Measurements from ENCODE around the gene PLEKHG3. TPM values are rescaled to one million over a fixed set of nuclear protein-coding genes. Genes with fewer than 3 reads are reported as not detected.
A peak's percentile ranks its signal among the peaks of the same experiment; 100 is the strongest.

Gene PLEKHG3
- total and polyA plus RNA-seq, 2 of the 4 experiments (the other 2 are of a cell fraction), result 8.2 to 8.4 TPM

- no peak for ATAC-seq (ENCODE audit: low read depth)
- H3K27me3 ChIP-seq (ENCODE audit: control insufficient read depth, insufficient read depth, low read length), result peaks cover 8% of the 10 kb centered on the region; the same call in 1 of the 2 replicates
- no peak for DNase-seq
- no peak overlapping the region for H3K9ac ChIP-seq (ENCODE audit: low read depth, low read length)
- no peak overlapping the region for H3K27ac ChIP-seq (ENCODE audit: insufficient read depth, low read length)
- no peak overlapping the region for H2BK5ac ChIP-seq (ENCODE audit: low read depth, low read length, poor library complexity, severe bottlenecking)
- no peak overlapping the region for H2AK9ac ChIP-seq (replicated peaks; ENCODE audit: low read depth, low read length, poor library complexity)
- no peak overlapping the region for H2AFZ ChIP-seq (replicated peaks; ENCODE audit: low read length, poor library complexity)
- no peak overlapping the region for H2BK15ac ChIP-seq (ENCODE audit: low read depth, low read length)
- H4K8ac ChIP-seq (ENCODE audit: low read depth in 2 of 2, low read length in 2 of 2), result no peak overlapping the region
- no peak overlapping the region for H3K23ac ChIP-seq (ENCODE audit: low read depth, low read length)
- in situ Hi-C loops (cut with MboI; ENCODE audit: low sequenced_read_pairs), result no loop called here
- no peaks in the 10 kb centered on the region for H3K79me1 ChIP-seq (ENCODE audit: low read depth in 1 of 2, low read length in 2 of 2)
- no peak overlapping the region for H2BK120ac ChIP-seq (ENCODE audit: low read depth, low read length)
- TF ChIP-seq CEBPB (IDR thresholded peaks at IDR 0.05; ENCODE audit: low read depth, low read length) (no peak), POLR2A (IDR thresholded peaks at IDR 0.05; ENCODE audit: low read depth, low read length) (no peak), RFX5 (IDR thresholded peaks at IDR 0.05; ENCODE audit: low read depth, low read length) (no peak), MXI1 (IDR thresholded peaks at IDR 0.05; ENCODE audit: borderline replicate concordance, low read depth, low read length) (no peak), CTCF (conservative IDR thresholded peaks at IDR 0.05; ENCODE audit: low read depth, low read length) (no peak), BHLHE40 (IDR thresholded peaks at IDR 0.05; ENCODE audit: low read depth, low read length) (no peak), CHD1 (IDR thresholded peaks at IDR 0.05; ENCODE audit: low read depth, low read length) (no peak), NFE2L2 (IDR thresholded peaks at IDR 0.05; ENCODE audit: low read depth, low read length) (no peak), MAFK (IDR thresholded peaks at IDR 0.05; ENCODE audit: low read depth, low read length) (no peak)
- intact Hi-C loops (cut with micrococcal nuclease), result no loop called here
- H2BK20ac ChIP-seq (ENCODE audit: low read depth, low read length), result no peak overlapping the region
- ChIA-PET POLR2A (ENCODE audit: unreplicated experiment) (no interaction called here), CTCF (no interaction called here)
- H3K4me3 ChIP-seq (ENCODE audit: insufficient read depth, low read depth, low read length), result no peak overlapping the region
- BruUV-seq (replicated peaks), result no TSS peak
- 0 out of 2 replicates have a peak, but pooled peaks cover 2% of the 10 kb centered on the region for H3K9me3 ChIP-seq (ENCODE audit: control insufficient read depth, insufficient read depth, low read length)
- no peak overlapping the region for H4K91ac ChIP-seq (ENCODE audit: insufficient read depth, low read depth, low read length)
- H3K36me3 ChIP-seq (ENCODE audit: control insufficient read depth, insufficient read depth, low read length), result no peaks in the 10 kb centered on the region
- H3K56ac ChIP-seq (ENCODE audit: extremely low read depth, insufficient read depth, low read length), result no peak overlapping the region
- WGBS, 2 experiments (ENCODE audit: extremely low coverage in 2 of 2, insufficient read length in 1 of 2), result 78% methylated on average over 1 of the region's 5 CpGs; no CpG with 5 or more reads in 1 of the 2 experiments
- H3K14ac ChIP-seq (replicated peaks; ENCODE audit: low read depth, low read length), result no peak overlapping the region
- dilution Hi-C loops (cut with HindIII; ENCODE audit: low sequenced_read_pairs, unreplicated experiment), result no loop called here
- no peaks in the 10 kb centered on the region for H4K20me1 ChIP-seq (ENCODE audit: insufficient read depth, low read length)
- no peak overlapping the region for H3K18ac ChIP-seq (ENCODE audit: low read depth, low read length)
- H3K4me1 ChIP-seq (ENCODE audit: control insufficient read depth, insufficient read depth, low read length), result peaks cover 32% of the 10 kb centered on the region
- H3K9me1 ChIP-seq (ENCODE audit: insufficient read depth, low read length), result peaks cover 26% of the 10 kb centered on the region
- H2AK5ac ChIP-seq (ENCODE audit: low read depth, low read length), result peak overlapping the region; percentile 27
- H3K4ac ChIP-seq (ENCODE audit: low read depth, low read length), result no peak overlapping the region
- H3K4me2 ChIP-seq (ENCODE audit: low read depth, low read length), result no peak overlapping the region
- no peak overlapping the region for H4K5ac ChIP-seq (ENCODE audit: low read depth, low read length)
Measured at GRCh38 chr14:64756712-64757111, 52.5 kb downstream of the PLEKHG3 start.
